Osteoblast (primary cell): ENCODE data around the gene PACSIN2. TPM values are rescaled to one million over a fixed set of nuclear protein-coding genes. Genes with fewer than 3 reads are reported as not detected.
A peak's percentile ranks its signal among the peaks of the same experiment; 100 is the strongest.

Experiments
- DNase-seq: peaks from one replicate; pipeline ENCODE4 v3.0.0; 2011; ENCODE audit warnings: low spot score, mixed read lengths; ENCODE audit not compliant: insufficient read length; ENCODE audit errors: missing footprints
- H2AFZ ChIP-seq: 2 replicates; pipeline ENCODE4 v1.6.0; 2011; ENCODE audit warnings: mild to moderate bottlenecking, low read length
- H3K27ac ChIP-seq: 2 replicates; pipeline ENCODE4 v1.5.1; 2011; ENCODE audit warnings: mild to moderate bottlenecking, low read depth, low read length, moderate library complexity
- H3K27me3 ChIP-seq: 2 replicates; pipeline ENCODE4 v1.6.0; 2012; ENCODE audit warnings: mild to moderate bottlenecking, control low read depth, inconsistent platforms, low read length, moderate library complexity; ENCODE audit not compliant: insufficient read depth
- H3K36me3 ChIP-seq: 2 replicates; pipeline ENCODE4 v1.5.1; 2011; ENCODE audit warnings: mild to moderate bottlenecking, low read length, control low read depth, moderate library complexity; ENCODE audit not compliant: insufficient read depth
- H3K4me1 ChIP-seq: 2 replicates; pipeline ENCODE4 v1.5.1; 2011; ENCODE audit warnings: mild to moderate bottlenecking, low read length, control low read depth, moderate library complexity; ENCODE audit not compliant: insufficient read depth
- H3K4me2 ChIP-seq: 2 replicates; pipeline ENCODE4 v1.6.0; 2011; ENCODE audit warnings: mild to moderate bottlenecking, low read length; ENCODE audit not compliant: insufficient read depth
- H3K4me3 ChIP-seq: fragments of 200-600 bp; sonication (generic); 3 replicates; pipeline ENCODE4 v1.5.1; 2012; ENCODE audit warnings: mild to moderate bottlenecking, low read length, inconsistent platforms; ENCODE audit not compliant: insufficient read depth
- H3K79me2 ChIP-seq: 2 replicates; pipeline ENCODE4 v1.6.0; 2012; ENCODE audit warnings: mild to moderate bottlenecking, low read length, control low read depth, inconsistent platforms; ENCODE audit not compliant: insufficient read depth
- H3K9me3 ChIP-seq: 2 replicates; pipeline ENCODE4 v1.5.1; 2011; ENCODE audit warnings: low read depth, low read length, control low read depth
- H4K20me1 ChIP-seq: 2 replicates; pipeline ENCODE4 v1.6.0; 2012; ENCODE audit warnings: mild to moderate bottlenecking, low read length, control low read depth; ENCODE audit not compliant: insufficient read depth
- total RNA-seq: library from RNA; depleted of rRNA; stranded (reverse); fragments of >200 nt; gene quantifications from 2 replicates; pipeline ENCODE4 v1.2.3, GENCODE V29; 2012
- TF ChIP-seq, protein P1 (sequence below): IDR thresholded peaks from 2 replicates; pipeline ENCODE4 v1.5.1; 2011; ENCODE audit warnings: mild to moderate bottlenecking, low read depth, low read length, moderate library complexity; ENCODE audit errors: extremely low read depth

Gene PACSIN2
- total RNA-seq, 1 donor, result 38.0 TPM

DNA sequence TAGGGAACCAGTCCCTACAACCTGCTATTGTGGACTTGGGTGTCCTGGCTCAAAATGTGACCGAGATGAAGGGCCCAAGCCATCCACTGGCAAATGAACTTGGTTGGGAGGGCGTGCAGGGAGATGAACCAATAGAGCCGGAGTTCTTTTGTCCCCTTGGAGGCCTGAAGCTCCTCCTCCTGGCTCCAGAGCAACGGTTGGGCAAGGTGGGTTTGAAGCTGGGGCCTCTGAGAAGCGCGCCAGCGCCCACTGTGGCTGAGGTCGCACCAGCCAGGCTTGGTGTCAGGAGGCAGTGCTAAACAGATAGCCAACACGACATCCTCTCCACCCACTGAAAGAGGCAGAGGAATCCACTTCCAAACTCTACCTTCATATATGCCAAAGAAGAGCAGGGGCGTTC, 36.0 kb upstream of the PACSIN2 start:
- TF ChIP-seq, protein P1, sequence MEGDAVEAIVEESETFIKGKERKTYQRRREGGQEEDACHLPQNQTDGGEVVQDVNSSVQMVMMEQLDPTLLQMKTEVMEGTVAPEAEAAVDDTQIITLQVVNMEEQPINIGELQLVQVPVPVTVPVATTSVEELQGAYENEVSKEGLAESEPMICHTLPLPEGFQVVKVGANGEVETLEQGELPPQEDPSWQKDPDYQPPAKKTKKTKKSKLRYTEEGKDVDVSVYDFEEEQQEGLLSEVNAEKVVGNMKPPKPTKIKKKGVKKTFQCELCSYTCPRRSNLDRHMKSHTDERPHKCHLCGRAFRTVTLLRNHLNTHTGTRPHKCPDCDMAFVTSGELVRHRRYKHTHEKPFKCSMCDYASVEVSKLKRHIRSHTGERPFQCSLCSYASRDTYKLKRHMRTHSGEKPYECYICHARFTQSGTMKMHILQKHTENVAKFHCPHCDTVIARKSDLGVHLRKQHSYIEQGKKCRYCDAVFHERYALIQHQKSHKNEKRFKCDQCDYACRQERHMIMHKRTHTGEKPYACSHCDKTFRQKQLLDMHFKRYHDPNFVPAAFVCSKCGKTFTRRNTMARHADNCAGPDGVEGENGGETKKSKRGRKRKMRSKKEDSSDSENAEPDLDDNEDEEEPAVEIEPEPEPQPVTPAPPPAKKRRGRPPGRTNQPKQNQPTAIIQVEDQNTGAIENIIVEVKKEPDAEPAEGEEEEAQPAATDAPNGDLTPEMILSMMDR, result no peak
- Histone ChIP-seq H3K27ac (no peak overlapping the region), H3K9me3 (no peaks in the 10 kb centered on the region), H4K20me1 (no peaks in the 10 kb centered on the region), H3K27me3 (no peaks in the 10 kb centered on the region), H3K4me3 (no peak overlapping the region), H3K79me2 (no peaks in the 10 kb centered on the region), H3K4me1 (no peaks in the 10 kb centered on the region), H3K36me3 (peaks cover 3% of the 10 kb centered on the region), H3K4me2 (no peak overlapping the region), H2AFZ (no peak overlapping the region)
- no peak for DNase-seq

DNA sequence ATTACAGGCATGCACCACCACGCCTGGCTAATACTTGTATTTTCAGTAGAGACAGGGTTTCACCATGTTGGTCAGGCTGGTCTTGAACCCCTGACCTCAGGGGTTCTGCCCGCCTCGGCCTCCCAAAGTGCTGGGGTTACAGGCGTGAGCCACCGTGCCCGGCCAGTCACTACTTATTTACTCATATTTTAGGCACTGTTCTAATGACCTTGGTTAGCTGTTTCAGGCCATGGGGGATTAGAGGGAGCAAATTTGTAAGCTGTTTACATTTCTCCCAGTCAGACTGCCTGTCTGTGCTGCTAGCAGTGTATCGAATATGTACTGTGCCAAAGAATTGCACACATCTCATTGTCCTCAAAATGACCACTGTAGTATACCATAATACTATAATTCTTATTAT, 32.7 kb upstream of the PACSIN2 start:
- Histone ChIP-seq H2AFZ (no peak overlapping the region), H3K27ac (no peak overlapping the region), H3K4me2 (no peak overlapping the region), H3K9me3 (no peaks in the 10 kb centered on the region), H3K4me1 (no peaks in the 10 kb centered on the region), H3K36me3 (peaks cover 3% of the 10 kb centered on the region), H3K79me2 (no peaks in the 10 kb centered on the region), H3K27me3 (no peaks in the 10 kb centered on the region), H4K20me1 (no peaks in the 10 kb centered on the region), H3K4me3 (no peak overlapping the region)
- no peak for DNase-seq
- TF ChIP-seq, protein P1, result no peak

DNA sequence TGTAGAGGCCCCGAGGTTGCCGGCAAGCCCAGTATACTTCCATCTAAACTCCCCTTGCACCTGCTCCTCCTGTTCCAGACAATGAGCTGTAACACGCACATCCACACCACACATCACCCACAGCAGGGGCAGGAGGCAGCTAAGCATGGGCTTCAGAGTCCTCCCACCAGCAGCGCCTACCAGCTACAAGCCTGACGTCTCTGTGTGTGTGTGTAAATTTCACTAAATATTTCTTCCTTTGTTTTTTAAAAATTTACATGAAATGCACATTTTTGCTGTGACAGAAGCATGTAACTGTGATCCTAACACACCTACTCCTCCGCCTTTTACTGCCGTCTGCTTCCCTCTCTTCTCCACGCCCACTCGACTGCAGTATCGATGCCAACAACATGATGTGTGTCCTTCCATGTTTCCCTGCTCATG, 29.4 kb upstream of the PACSIN2 start:
- Histone ChIP-seq H3K4me1 (peaks cover 4% of the 10 kb centered on the region), H3K4me2 (no peak overlapping the region), H2AFZ (no peak overlapping the region), H3K27ac (no peak overlapping the region), H3K9me3 (no peaks in the 10 kb centered on the region), H4K20me1 (no peaks in the 10 kb centered on the region), H3K27me3 (no peaks in the 10 kb centered on the region), H3K36me3 (peaks cover 3% of the 10 kb centered on the region), H3K79me2 (no peaks in the 10 kb centered on the region), H3K4me3 (no peak overlapping the region)
- peak; percentile 68 for DNase-seq
- TF ChIP-seq, protein P1, result no peak

DNA sequence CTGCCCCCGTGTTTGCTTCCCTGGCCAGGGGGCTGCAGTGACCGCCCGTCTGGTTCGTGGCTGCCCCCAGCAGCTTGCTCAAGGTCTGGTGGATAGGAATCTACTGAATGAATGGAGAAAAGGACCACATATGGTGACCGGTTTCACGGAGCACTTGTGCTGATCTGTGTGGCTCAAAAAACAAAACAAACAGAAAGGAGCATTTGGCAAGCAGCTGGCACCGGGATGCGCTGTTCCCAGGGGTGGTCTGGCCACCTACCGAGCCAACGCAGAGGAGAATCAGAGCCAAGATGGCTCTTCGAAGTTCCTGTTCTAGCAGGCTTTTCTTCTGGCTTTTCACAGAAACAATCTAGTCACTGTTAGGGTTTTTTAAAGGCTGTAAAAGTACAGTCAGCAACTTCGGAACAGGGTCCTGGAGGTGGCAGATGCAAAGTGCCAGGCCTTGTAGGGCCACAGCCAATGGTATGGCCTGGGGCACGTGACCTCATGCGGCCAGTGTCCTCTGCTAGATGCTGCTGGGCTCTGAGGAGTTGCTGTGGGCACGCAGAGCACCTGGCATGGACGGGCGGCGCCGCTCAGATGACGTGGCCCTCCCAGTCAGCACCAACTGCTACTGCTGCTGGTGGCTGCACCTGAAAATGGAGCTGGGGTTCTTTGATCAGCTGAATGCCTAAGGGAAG, 27.3 kb upstream of the PACSIN2 start:
- Histone ChIP-seq H3K79me2 (no peaks in the 10 kb centered on the region), H3K4me1 (peaks cover 4% of the 10 kb centered on the region), H2AFZ (peak overlapping the region; percentile 41), H3K27ac (no peak overlapping the region), H3K36me3 (peaks cover 3% of the 10 kb centered on the region), H3K27me3 (no peaks in the 10 kb centered on the region), H4K20me1 (no peaks in the 10 kb centered on the region), H3K9me3 (no peaks in the 10 kb centered on the region), H3K4me2 (no peak overlapping the region), H3K4me3 (no peak overlapping the region)
- TF ChIP-seq, protein P1, result no peak
- DNase-seq, result peak; percentile 55
